T-helper 2 cell treated with Interferon-gamma antibody and Interleukin-4, amounts not matched to agents 100 ng/mL and 5 ng/mL, for 36 hours (primary cell): Measurements from ENCODE around the gene IL1B. TPM values are rescaled to one million over a fixed set of nuclear protein-coding genes. Genes with fewer than 3 reads are reported as not detected.

Experiments used
- intact Hi-C: fragments of 100-400 bp; cut with micrococcal nuclease; formaldehyde crosslinking; loops from one replicate; pipeline ENCODE4 v1.15.1; 2023
- total RNA-seq: library from RNA; stranded (reverse); gene quantifications from 2 replicates; pipeline ENCODE4 v1.2.3, GENCODE V29; 2022

IL1B gene
- total RNA-seq, 1 donor from 2014 or later, result not detected

- intact Hi-C loops, result no loop called here
Observed at GRCh38 chr2:112830682-112831512, 5.7 kb downstream of the IL1B start.

DNA sequence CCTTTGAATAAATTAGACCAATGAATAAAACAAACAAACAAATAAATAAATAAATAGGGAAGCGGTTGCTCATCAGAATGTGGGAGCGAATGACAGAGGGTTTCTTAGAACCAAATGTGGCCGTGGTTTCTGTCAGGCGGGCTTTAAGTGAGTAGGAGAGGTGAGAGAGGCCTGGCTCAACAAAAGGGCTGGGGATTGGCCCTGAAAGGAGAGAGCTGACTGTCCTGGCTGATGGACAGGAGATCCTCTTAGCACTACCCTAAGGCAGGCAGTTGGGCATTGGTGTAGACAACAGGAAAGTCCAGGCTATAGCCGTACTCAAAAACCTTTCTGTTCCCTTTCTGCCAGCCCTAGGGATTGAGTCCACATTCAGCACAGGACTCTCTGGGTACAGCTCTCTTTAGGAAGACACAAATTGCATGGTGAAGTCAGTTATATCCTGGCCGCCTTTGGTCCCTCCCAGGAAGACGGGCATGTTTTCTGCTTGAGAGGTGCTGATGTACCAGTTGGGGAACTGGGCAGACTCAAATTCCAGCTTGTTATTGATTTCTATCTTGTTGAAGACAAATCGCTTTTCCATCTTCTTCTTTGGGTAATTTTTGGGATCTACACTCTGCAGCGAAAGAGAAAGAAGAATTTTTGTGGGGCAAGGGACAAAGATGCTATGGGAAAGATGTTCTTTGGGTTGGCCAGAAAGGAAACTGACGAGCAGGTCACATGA lies 6.5 kb downstream of the IL1B start:
- intact Hi-C loops, result no loop called here

DNA sequence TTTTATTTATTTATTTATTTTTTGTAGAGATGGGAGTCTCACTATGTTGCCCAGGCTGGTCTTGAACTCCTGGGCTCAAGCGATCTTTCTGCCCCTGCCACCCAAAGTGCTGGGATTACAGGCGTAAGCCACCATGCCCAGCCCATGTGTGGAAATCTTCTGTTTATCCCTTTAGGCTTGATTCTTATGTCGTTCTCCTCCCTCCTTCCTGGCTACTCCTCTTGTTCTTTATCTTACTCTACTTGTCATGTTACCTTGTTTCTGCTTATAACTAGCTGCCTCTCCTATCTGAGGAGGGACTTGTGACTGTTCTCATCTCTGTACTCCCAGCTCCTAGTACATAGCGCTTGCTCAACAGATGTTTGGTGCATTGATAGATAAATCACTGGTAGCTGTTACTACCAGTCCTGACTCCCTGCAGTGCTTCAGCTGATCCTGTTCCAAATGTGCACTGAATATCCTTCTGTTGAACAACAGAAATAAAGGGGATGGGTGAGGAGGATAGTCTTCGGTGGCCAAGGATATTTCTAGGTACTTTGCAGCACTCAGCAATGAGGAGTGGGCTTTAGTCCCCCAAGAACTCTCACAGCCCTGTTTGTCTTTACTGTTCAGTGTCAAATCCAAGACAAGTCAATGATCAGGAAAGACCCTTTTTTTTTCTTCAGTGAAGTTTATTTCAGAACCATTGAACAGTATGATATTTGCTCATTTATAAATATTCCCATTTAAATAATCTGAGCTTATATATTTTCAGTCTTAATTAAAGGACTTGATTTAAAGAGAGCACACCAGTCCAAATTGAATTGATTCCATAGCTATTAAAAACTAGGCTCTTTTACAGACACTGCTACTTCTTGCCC lies 7.2 kb downstream of the IL1B start:
- intact Hi-C loops, result no loop called here

DNA sequence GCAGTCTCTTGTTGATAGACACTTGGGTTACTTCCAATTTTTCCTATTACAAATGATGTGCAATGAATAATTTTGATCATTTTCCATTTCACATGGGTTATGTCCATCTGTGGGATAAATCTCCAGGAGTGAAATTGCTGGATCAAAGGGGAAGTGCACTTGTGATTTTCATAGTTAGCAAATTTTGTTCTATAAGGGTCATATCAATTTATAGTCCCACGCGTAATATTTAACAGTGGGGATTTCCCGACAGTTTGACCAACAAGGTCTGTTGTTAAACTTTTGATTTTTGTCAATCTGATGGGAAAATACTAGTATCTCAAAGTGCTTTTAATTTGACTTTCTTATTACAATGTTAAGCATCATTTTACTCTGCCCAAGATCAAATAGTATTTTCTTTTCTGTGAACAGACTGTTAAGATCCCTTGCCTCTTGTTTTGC lies 8.3 kb downstream of the IL1B start:
- intact Hi-C loops, result no loop called here

- intact Hi-C loops, result no loop called here
Observed at GRCh38 chr2:112827604-112828185, 8.9 kb downstream of the IL1B start.

DNA sequence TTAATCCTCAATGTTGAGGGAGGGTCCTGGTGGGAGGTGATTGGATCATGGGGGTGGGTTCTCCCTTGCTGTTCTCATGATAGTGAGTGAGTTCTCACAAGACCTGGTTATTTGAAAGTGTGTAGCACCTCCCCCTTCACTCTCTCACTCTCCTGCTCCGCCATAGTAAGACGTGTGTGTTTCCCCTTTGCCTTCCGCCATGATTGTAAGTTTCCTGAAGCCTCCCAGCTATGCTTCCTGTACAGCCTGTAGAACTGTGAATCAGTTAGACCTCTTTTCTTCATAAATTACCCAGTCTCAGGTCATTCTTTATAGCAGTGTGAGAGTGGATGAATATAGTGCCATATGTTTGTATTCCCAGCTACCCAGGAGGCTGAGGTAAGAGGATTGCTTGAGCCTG lies 9.6 kb downstream of the IL1B start:
- intact Hi-C loops, result no loop called here

GRCh38 chr2:112825706-112826105 lies 10.9 kb downstream of the IL1B start:
- intact Hi-C loops, result no loop called here

GRCh38 chr2:112824694-112825085 lies 11.9 kb downstream of the IL1B start:
- intact Hi-C loops, result loop anchor here (5.0 kb wide), 1 partner anchor 62 kb away; the partner anchor contains the start of gene CKAP2L

- intact Hi-C loops, result loop anchor here (5.0 kb wide), 1 partner anchor 59 kb away; the partner anchor contains the start of gene CKAP2L
Observed at GRCh38 chr2:112821682-112822081, 14.9 kb downstream of the IL1B start.

DNA sequence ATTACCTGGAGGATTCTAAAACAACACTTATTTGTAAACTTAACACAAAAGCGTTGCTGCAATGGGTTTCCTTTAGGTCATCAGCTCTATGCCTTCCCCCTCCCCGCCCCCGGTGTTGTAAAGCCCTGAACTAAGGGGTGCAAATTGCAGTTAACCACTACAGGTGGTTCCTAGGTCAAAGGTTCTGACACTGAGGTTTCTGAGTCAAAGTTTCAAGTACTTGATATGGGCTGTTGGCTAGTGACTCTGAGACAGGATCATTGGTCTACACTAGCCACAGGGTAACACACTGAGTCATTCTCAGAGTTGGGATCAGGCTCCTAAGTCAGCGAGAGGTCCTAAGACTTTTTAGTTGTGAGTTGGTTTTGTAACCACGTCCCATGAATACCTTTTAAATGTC lies 15.4 kb downstream of the IL1B start:
- intact Hi-C loops, result loop anchor here (5.0 kb wide), 1 partner anchor 59 kb away; the partner anchor contains the start of gene CKAP2L

- intact Hi-C loops, result loop anchor here (5.0 kb wide), 1 partner anchor 58 kb away; the partner anchor contains the start of gene CKAP2L
Observed at GRCh38 chr2:112820343-112820742, 16.2 kb downstream of the IL1B start.

GRCh38 chr2:112819081-112819480 lies 17.5 kb downstream of the IL1B start:
- intact Hi-C loops, result no loop called here

- intact Hi-C loops, result no loop called here
Observed at GRCh38 chr2:112818094-112818902, 18.3 kb downstream of the IL1B start.

- intact Hi-C loops, result no loop called here
Observed at GRCh38 chr2:112817082-112817689, 19.4 kb downstream of the IL1B start.

- intact Hi-C loops, result no loop called here
Observed at GRCh38 chr2:112814278-112814677, 22.3 kb downstream of the IL1B start.

DNA sequence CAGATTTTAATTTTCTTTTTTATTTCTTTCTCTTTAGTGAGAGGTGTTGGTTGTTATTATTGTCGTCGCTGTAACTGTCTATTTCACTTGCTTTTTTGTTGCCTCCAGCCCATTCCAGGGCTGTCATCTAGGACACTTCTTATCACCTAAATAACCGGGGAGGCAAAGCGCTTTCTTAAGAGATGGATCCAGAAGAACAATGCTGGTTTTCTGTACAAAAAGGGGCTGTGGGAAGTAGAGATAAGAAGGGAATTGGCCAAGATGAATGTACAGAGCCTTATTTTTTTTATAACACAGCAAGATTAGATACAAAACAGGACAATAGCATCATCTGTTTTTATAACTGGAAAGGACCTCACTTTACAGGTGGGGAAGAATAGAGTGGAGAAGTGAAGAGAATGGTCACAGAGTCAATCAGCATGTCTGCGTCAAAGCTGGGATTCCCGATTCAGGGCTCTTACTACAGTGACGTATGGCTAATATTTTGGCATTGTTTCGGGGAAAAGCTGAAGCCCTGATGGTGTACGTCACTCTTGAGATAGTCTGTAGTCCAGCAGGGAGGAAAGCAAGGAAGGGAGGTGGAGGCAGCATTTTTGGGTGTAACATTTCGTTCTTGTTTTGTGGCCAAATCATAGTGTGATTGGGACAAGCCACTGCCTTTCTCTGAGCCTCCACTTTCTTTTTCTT lies 23.2 kb downstream of the IL1B start:
- intact Hi-C loops, result no loop called here

- intact Hi-C loops, result no loop called here
Observed at GRCh38 chr2:112812318-112813267, 24.0 kb downstream of the IL1B start.

DNA sequence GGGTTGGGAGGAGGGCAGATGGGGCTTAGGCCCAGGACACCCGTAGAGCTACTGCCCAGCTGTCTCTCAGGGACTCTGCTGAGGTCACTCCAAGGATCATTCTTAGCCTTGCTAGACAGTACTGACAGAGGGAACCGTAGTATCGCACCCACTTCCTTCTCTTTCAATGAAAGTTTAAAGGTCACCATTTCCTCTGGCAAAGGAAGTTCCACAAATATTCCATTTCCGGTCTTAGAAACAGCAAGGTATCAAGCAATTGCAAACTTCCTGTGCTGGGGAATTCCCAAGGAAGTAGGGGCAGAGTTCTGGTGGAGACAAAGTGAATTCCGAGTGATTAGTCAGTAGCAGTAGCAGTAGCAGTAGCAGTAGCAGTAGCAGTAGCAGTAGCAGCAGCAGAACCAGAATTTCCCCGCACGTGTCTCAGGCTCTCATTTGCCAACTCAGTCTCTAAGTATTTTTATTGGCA lies 24.7 kb downstream of the IL1B start:
- intact Hi-C loops, result no loop called here
